GM12878 (cell line): Measurements from ENCODE around the gene IQSEC2. TPM values are rescaled to one million over a fixed set of nuclear protein-coding genes. Genes with fewer than 3 reads are reported as not detected.

Experiments used
- ATAC-seq: fragments of 200-7000 bp; cut with Tn5 transposase; 3 replicates; pipeline ENCODE4 v1.9.1; 2020; ENCODE audit warnings: mild to moderate bottlenecking, moderate library complexity
- BruUV-seq: library from RNA; stranded (reverse); fragments of 400-500 nt; replicated peaks from 2 replicates; lab custom pipeline; 2021; lab: Mats Ljungman, UMichigan
- CTCF ChIA-PET: fragments of 300-600 bp; sonication (Branson Sonifier 250); formaldehyde crosslinking; extraction: SDS; loops from one replicate; lab custom pipeline; 2021; ENCODE audit warnings: inconsistent platforms; lab: Yijun Ruan, JAX
- POLR2A ChIA-PET: fragments of 350-600 bp; formaldehyde crosslinking; extraction: SDS; loops from one replicate; lab custom pipeline; 2021; ENCODE audit warnings: inconsistent platforms; lab: Charles Lee
- RAD21 ChIA-PET: fragments of 300-600 bp; sonication (Branson Sonifier 250); formaldehyde crosslinking; loops from one replicate; lab custom pipeline; 2023; ENCODE audit warnings: antibody characterized with exemption; ENCODE audit not compliant: unreplicated experiment; lab: Charles Lee
- SMC1A ChIA-PET: fragments of 300-600 bp; sonication (Branson Sonifier 250); formaldehyde crosslinking; loops from one replicate; lab custom pipeline; 2023; ENCODE audit not compliant: unreplicated experiment, uncharacterized antibody; lab: Charles Lee
- DNase-seq: peaks from one replicate; pipeline ENCODE4 v3.0.0-alpha.2; 2011; ENCODE audit warnings: low read depth, low spot score
- FAIRE-seq: peaks from 3 replicates; lab custom pipeline; 2011; peaks lifted over from hg19 to GRCh38; lab: Jason Lieb, UNC
- H2AFZ ChIP-seq: 2 replicates; pipeline ENCODE4 v1.6.0; 2011; ENCODE audit warnings: low read depth, low read length, control low read depth; ENCODE audit not compliant: control insufficient read depth
- H3K27ac ChIP-seq: 2 replicates; pipeline ENCODE4 v1.5.1; 2011; ENCODE audit warnings: control low read depth; ENCODE audit not compliant: control insufficient read depth, insufficient read depth
- H3K27me3 ChIP-seq, 2 experiments: replicated peaks in 1 of 2; 2 replicates each; pipeline versions ENCODE4 v1.6.0 to v1.6.1; 2011; ENCODE audit warnings: low read length in 1 of 2; ENCODE audit not compliant: control insufficient read depth in 2 of 2, insufficient read depth in 2 of 2
- H3K36me3 ChIP-seq, 2 experiments: 2 replicates each; pipeline ENCODE4 v1.5.1; 2011; ENCODE audit warnings: low read length in 1 of 2; ENCODE audit not compliant: control insufficient read depth in 2 of 2, insufficient read depth in 2 of 2
- H3K4me1 ChIP-seq: 2 replicates; pipeline ENCODE4 v1.6.1; 2011; ENCODE audit warnings: mild to moderate bottlenecking, low read length, moderate library complexity, mixed read lengths; ENCODE audit not compliant: control insufficient read depth, insufficient read depth
- H3K4me2 ChIP-seq: 2 replicates; pipeline ENCODE4 v1.6.0; 2011; ENCODE audit warnings: control low read depth; ENCODE audit not compliant: control insufficient read depth, insufficient read depth
- H3K4me3 ChIP-seq: fragments of 200-600 bp; sonication (generic); 2 replicates; pipeline ENCODE4 v1.5.1; 2016
- H3K79me2 ChIP-seq: 2 replicates; pipeline ENCODE4 v1.6.0; 2011; ENCODE audit warnings: low read length; ENCODE audit not compliant: control insufficient read depth, insufficient read depth
- H3K9ac ChIP-seq: 2 replicates; pipeline ENCODE4 v1.8.0; 2011; ENCODE audit warnings: low read length, control low read depth, mixed read lengths; ENCODE audit not compliant: control insufficient read depth, insufficient read depth
- H3K9me3 ChIP-seq: replicated peaks from 3 replicates; pipeline ENCODE4 v1.5.1; 2011; ENCODE audit warnings: mild to moderate bottlenecking, low read length; ENCODE audit not compliant: control insufficient read depth, insufficient read depth
- H4K20me1 ChIP-seq: 2 replicates; pipeline ENCODE4 v1.6.0; 2011; ENCODE audit not compliant: control insufficient read depth, insufficient read depth
- ASH2L ChIP-seq: fragments of 300-600, 200-600 bp; sonication (generic); IDR thresholded peaks from 2 replicates; pipeline ENCODE4 v1.6.1; 2017; ENCODE audit warnings: low read depth, mild to moderate bottlenecking, borderline replicate concordance
- CHD1 ChIP-seq: IDR thresholded peaks from 2 replicates; pipeline ENCODE4 v1.6.1; 2012; ENCODE audit warnings: low read depth, low read length, improper control_type of control experiment
- CTCF ChIP-seq, 3 experiments: IDR thresholded peaks in 2 of 3; conservative IDR thresholded peaks in 1 of 3; 2 replicates each; pipeline ENCODE4 v1.5.1; 2011; ENCODE audit warnings: low read depth in 3 of 3, low read length in 3 of 3, mild to moderate bottlenecking in 3 of 3, control low read depth in 2 of 3, moderate library complexity in 2 of 3, inconsistent platforms in 1 of 3, mixed read lengths in 1 of 3; ENCODE audit not compliant: control insufficient read depth in 2 of 3, insufficient read depth in 1 of 3; ENCODE audit errors: extremely low read depth in 1 of 3
- DPF2 ChIP-seq: fragments of 450-650 bp; IDR thresholded peaks from 2 replicates; pipeline ENCODE4 v1.6.1; 2017; ENCODE audit warnings: mild to moderate bottlenecking
- IKZF1 ChIP-seq: fragments of 450-650 bp; conservative IDR thresholded peaks from 2 replicates; pipeline ENCODE4 v1.6.1; 2017; ENCODE audit warnings: antibody characterized with exemption, mild to moderate bottlenecking
- PML ChIP-seq: IDR thresholded peaks from 2 replicates; pipeline ENCODE4 v1.6.1; 2012; ENCODE audit warnings: low read length, inconsistent platforms
- POLR2AphosphoS5 ChIP-seq: IDR thresholded peaks from 2 replicates; pipeline ENCODE4 v1.6.1; 2011; ENCODE audit warnings: mild to moderate bottlenecking, low read length, inconsistent platforms
- RUNX3 ChIP-seq: IDR thresholded peaks from 2 replicates; pipeline ENCODE4 v1.6.1; 2012; ENCODE audit warnings: low read length, inconsistent platforms
- SMAD1 ChIP-seq: fragments of 450-650 bp; IDR thresholded peaks from 2 replicates; pipeline ENCODE4 v1.6.1; 2018; ENCODE audit warnings: mild to moderate bottlenecking, low read depth; ENCODE audit not compliant: partially characterized antibody
- SMC3 ChIP-seq: IDR thresholded peaks from 2 replicates; pipeline ENCODE4 v1.6.1; 2011; ENCODE audit warnings: low read length, improper control_type of control experiment, borderline replicate concordance
- STAT1 ChIP-seq: fragments of 450-650 bp; conservative IDR thresholded peaks from 2 replicates; pipeline ENCODE4 v1.6.1; 2014; ENCODE audit warnings: antibody characterized with exemption, mild to moderate bottlenecking
- TAF1 ChIP-seq: IDR thresholded peaks from 2 replicates; pipeline ENCODE4 v1.6.1; 2011; ENCODE audit warnings: mild to moderate bottlenecking, low read depth, low read length, borderline replicate concordance
- TCF12 ChIP-seq: IDR thresholded peaks from 2 replicates; pipeline ENCODE4 v1.6.1; 2011; ENCODE audit warnings: low read depth, mild to moderate bottlenecking, low read length
- TCF3 ChIP-seq: IDR thresholded peaks from 2 replicates; pipeline ENCODE4 v1.6.1; 2012; ENCODE audit warnings: low read depth, mild to moderate bottlenecking, low read length, borderline replicate concordance; ENCODE audit not compliant: insufficient read depth
- ZNF384 ChIP-seq: IDR thresholded peaks from 2 replicates; pipeline ENCODE4 v1.6.1; 2012; ENCODE audit warnings: low read depth, mild to moderate bottlenecking, low read length, improper control_type of control experiment, borderline replicate concordance
- ZNF622 ChIP-seq: fragments of 450-650 bp; IDR thresholded peaks from 2 replicates; pipeline ENCODE4 v1.6.1; 2017; ENCODE audit warnings: mild to moderate bottlenecking, inconsistent platforms
- ZSCAN29 ChIP-seq: fragments of 450-650 bp; IDR thresholded peaks from 2 replicates; pipeline ENCODE4 v1.6.1; 2017; ENCODE audit warnings: mild to moderate bottlenecking, moderate library complexity
- ZZZ3 ChIP-seq: IDR thresholded peaks from 2 replicates; pipeline ENCODE4 v1.6.1; 2011; ENCODE audit warnings: low read depth; ENCODE audit not compliant: control insufficient read depth, insufficient read length
- WGBS: methylation state at CpG from one replicate; pipeline ENCODE4 v1.1.6; 2016; ENCODE audit warnings: low lambda C conversion rate; ENCODE audit not compliant: insufficient replicate concordance, insufficient coverage; ENCODE audit errors: missing lambda C conversion rate; 5-methylcytosine and 5-hydroxymethylcytosine counted together
- in situ Hi-C: fragments of 300-500 bp; cut with MboI; formaldehyde crosslinking; loops from 9 replicates; pipeline ENCODE4 v1.14.3; 2018; ENCODE audit warnings: mixed read lengths
- intact Hi-C: fragments of 100-400 bp; cut with micrococcal nuclease; formaldehyde crosslinking; loops from one replicate; pipeline ENCODE4 v1.14.2; 2022; ENCODE audit not compliant: unreplicated experiment
- polyA plus RNA-seq, 11 experiments: library from polyadenylated mRNA; depleted of rRNA in 4 of 11; unstranded in 6 of 11; stranded (reverse) in 5 of 11; fragments of >200 nt; fragmentation: Nextera tagmentation in 4 of 11; fragmentation: Illumina TruSeq in 1 of 11; extraction: Ambion mirVana in 4 of 11; extraction: Trizol in 1 of 11; gene quantifications; 1 replicate in 1 of 11; 2 replicates in 10 of 11; pipeline versions ENCODE4 v1.2.1 to v1.2.3, GENCODE V29; 2011 to 2016; ENCODE audit warnings: inconsistent platforms in 2 of 11, missing spikeins in 2 of 11, low read depth in 1 of 11
- total RNA-seq, 4 experiments: library from RNA; depleted of rRNA in 3 of 4; stranded (reverse); fragments of >200 nt in 3 of 4; fragmentation: Illumina TruSeq in 1 of 4; extraction: Trizol in 1 of 4; gene quantifications; 2 replicates each; pipeline versions ENCODE4 v1.2.1 to v1.2.3, GENCODE V29; 2013 to 2021
- TF ChIP-seq, protein P1 (sequence below): IDR thresholded peaks from 2 replicates; pipeline ENCODE4 v1.6.1; 2011; ENCODE audit warnings: mild to moderate bottlenecking, low read depth, low read length, moderate library complexity; ENCODE audit not compliant: insufficient replicate concordance
- TF ChIP-seq, protein P2 (sequence below): fragments of 450-650 bp; IDR thresholded peaks from 2 replicates; pipeline ENCODE4 v1.6.1; 2017; ENCODE audit warnings: antibody characterized with exemption, mild to moderate bottlenecking, moderate library complexity

IQSEC2 gene
- total and polyA plus RNA-seq, 10 of the 15 experiments (the other 5 are each of a cell fraction or from before 2014, with no cell fraction given) = 0.01 to 0.23 (median 0.04) TPM; not detected in 3

- intact Hi-C loops = no loop called here
- POLR2A ChIA-PET = no interaction called here
- CTCF ChIA-PET = interaction anchor here (3.2 to 4.9 kb wide), 2 partner anchors 9 to 12 kb away, joined by 18 to 24 read pairs; no protein-coding TSS in a partner anchor
- FAIRE-seq (no peak), DNase-seq (no peak), ATAC-seq (no peak)
- WGBS = 30% methylated on average over 8 of the region's 8 CpGs
- no peak for TF ChIP-seq STAT1
- TF ChIP-seq, protein P1, sequence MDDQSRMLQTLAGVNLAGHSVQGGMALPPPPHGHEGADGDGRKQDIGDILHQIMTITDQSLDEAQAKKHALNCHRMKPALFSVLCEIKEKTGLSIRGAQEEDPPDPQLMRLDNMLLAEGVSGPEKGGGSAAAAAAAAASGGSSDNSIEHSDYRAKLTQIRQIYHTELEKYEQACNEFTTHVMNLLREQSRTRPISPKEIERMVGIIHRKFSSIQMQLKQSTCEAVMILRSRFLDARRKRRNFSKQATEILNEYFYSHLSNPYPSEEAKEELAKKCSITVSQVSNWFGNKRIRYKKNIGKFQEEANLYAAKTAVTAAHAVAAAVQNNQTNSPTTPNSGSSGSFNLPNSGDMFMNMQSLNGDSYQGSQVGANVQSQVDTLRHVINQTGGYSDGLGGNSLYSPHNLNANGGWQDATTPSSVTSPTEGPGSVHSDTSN = no peak
- no peak for TF ChIP-seq RUNX3
- TF ChIP-seq ZNF622 = no peak
- no peak for TF ChIP-seq TCF12
- TF ChIP-seq TAF1 = no peak
- no peak for TF ChIP-seq SMAD1
- no peak for TF ChIP-seq IKZF1
- TF ChIP-seq ZZZ3 = no peak
- no peak for TF ChIP-seq ZSCAN29
- TF ChIP-seq CTCF (IDR thresholded peaks at IDR 0.05 in 2 of 3, conservative IDR thresholded peaks at IDR 0.05 in 1 of 3; ENCODE audit: control insufficient read depth in 2 of 3, extremely low read depth in 1 of 3, insufficient read depth in 1 of 3, low read depth in 3 of 3, low read length in 3 of 3) = no peak
- TF ChIP-seq TCF3 = no peak
- TF ChIP-seq, protein P2, sequence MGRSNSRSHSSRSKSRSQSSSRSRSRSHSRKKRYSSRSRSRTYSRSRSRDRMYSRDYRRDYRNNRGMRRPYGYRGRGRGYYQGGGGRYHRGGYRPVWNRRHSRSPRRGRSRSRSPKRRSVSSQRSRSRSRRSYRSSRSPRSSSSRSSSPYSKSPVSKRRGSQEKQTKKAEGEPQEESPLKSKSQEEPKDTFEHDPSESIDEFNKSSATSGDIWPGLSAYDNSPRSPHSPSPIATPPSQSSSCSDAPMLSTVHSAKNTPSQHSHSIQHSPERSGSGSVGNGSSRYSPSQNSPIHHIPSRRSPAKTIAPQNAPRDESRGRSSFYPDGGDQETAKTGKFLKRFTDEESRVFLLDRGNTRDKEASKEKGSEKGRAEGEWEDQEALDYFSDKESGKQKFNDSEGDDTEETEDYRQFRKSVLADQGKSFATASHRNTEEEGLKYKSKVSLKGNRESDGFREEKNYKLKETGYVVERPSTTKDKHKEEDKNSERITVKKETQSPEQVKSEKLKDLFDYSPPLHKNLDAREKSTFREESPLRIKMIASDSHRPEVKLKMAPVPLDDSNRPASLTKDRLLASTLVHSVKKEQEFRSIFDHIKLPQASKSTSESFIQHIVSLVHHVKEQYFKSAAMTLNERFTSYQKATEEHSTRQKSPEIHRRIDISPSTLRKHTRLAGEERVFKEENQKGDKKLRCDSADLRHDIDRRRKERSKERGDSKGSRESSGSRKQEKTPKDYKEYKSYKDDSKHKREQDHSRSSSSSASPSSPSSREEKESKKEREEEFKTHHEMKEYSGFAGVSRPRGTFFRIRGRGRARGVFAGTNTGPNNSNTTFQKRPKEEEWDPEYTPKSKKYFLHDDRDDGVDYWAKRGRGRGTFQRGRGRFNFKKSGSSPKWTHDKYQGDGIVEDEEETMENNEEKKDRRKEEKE = no peak
- no peak for TF ChIP-seq CHD1
- no peak for TF ChIP-seq PML
- no peak for TF ChIP-seq POLR2AphosphoS5
- no peak for TF ChIP-seq DPF2
- no peak for TF ChIP-seq ZNF384
- TF ChIP-seq ASH2L = no peak
- no peak for TF ChIP-seq SMC3
- Histone ChIP-seq H3K9me3 (no peaks in the 10 kb centered on the region), H3K79me2 (no peaks in the 10 kb centered on the region), H2AFZ (no peak overlapping the region), H3K4me1 (no peaks in the 10 kb centered on the region), H3K9ac (no peak overlapping the region), H3K36me3 (no peaks in the 10 kb centered on the region), H3K27ac (no peak overlapping the region), H3K4me3 (no peak overlapping the region), H3K4me2 (no peak overlapping the region), H3K27me3 (no peaks in the 10 kb centered on the region), H4K20me1 (no peaks in the 10 kb centered on the region)
- in situ Hi-C loops = no loop called here
- SMC1A ChIA-PET = interaction anchor here (2.0 kb wide), 1 partner anchor 9 kb away, joined by 4 read pairs; no protein-coding TSS in a partner anchor
- BruUV-seq = no TSS peak
- RAD21 ChIA-PET = no interaction called here
Observed at GRCh38 chrX:53305219-53305995, 24.0 kb upstream of the IQSEC2 start.
